ENCODE results near the gene UGT2B17.

- TF ChIP-seq CTCF (conservative IDR thresholded peaks at IDR 0.05; ENCODE audit: low read length) (no peak), EZH2phosphoT487 (IDR thresholded peaks at IDR 0.05; ENCODE audit: borderline replicate concordance, low read depth, low read length) (no peak)
Measured at GRCh38 chr4:68569466-68570121, 6.5 kb downstream of the UGT2B17 start.
